NCI-H460 (cell line): ENCODE results near the gene SHROOM3. TPM values are rescaled to one million over a fixed set of nuclear protein-coding genes. Genes with fewer than 3 reads are reported as not detected.
"Not testable (repeated sequence)": the region's sequence is repeated elsewhere in the genome, so short reads cannot be mapped to it uniquely, and the experiment has no call there.

Experiments used
- DNase-seq: peaks from one replicate; pipeline ENCODE4 v3.0.0-alpha.2; 2016; ENCODE audit warnings: low read depth; ENCODE audit errors: extremely low read depth
- polyA plus RNA-seq: library from polyadenylated mRNA; depleted of rRNA; stranded (reverse); fragments of >200 nt; gene quantifications from 2 replicates; pipeline ENCODE4 v1.2.3, GENCODE V29; 2014; cell fraction: nucleus; rRNA removed
- total RNA-seq: library from RNA; depleted of rRNA; stranded (reverse); fragments of >200 nt; shearing (Covaris generic); gene quantifications from 2 replicates; pipeline ENCODE4 v1.2.3, GENCODE V29; 2014; rRNA removed

Gene SHROOM3
- total RNA-seq, result 0.40 and 0.58 TPM in 2 replicates
- 0.06 and 0.18 TPM in 2 replicates for polyA plus RNA-seq

DNA sequence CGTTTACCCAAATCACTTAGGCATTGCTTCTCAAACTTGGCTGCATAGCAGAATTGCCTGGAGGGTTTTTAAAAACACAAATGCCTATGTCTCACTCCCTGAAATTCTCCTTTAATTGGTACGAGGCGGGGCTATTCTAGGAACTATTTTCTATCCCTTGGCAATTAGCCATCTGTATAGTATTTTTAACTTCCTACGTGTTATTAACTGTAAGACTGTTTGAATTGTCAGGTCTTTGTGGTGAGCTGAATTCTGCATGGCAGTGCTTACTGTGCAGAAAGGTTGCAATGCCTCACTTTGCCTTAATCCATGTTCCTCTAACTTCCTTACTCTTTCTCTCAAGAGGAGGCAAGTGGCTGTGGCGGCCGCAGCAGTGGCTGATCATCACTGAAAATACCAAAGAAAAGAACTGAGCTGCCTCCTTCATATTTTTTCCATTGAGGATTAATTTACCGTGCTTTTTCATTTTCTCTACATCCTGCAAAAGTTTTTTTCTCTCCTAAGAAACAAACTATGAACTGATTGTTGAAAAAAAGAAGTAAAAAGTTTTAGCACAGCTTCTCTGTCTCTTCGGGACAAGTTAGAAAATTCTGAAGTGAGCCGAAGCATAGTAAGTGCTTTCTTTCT, at the start of gene SHROOM3:
Gene SHROOM3, plus strand, starts transcription at position 329 of the 627 bp plus-strand sequence. CDS start 824 bp downstream, outside the sequence.
- DNase-seq, result no peak

DNA sequence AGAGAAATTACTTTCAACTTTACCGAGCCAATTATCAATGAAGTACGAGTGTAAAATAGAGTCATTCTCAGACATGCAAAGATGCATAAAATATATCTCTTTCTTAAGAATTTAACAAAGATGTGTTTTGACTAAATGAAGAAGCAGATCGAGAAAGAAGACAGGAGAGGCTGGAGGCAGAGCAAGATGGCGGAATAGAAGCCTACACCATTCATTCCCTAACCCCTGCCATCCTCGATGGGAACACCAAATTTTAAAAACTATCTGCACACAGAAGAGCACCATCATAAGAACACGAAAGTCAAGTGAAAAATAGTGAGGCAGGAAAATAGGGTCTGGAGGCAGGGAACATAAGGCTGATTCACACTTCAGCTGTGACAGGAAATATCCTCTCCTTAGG, 49.1 kb upstream of the SHROOM3 start:
- no peak for DNase-seq

DNA sequence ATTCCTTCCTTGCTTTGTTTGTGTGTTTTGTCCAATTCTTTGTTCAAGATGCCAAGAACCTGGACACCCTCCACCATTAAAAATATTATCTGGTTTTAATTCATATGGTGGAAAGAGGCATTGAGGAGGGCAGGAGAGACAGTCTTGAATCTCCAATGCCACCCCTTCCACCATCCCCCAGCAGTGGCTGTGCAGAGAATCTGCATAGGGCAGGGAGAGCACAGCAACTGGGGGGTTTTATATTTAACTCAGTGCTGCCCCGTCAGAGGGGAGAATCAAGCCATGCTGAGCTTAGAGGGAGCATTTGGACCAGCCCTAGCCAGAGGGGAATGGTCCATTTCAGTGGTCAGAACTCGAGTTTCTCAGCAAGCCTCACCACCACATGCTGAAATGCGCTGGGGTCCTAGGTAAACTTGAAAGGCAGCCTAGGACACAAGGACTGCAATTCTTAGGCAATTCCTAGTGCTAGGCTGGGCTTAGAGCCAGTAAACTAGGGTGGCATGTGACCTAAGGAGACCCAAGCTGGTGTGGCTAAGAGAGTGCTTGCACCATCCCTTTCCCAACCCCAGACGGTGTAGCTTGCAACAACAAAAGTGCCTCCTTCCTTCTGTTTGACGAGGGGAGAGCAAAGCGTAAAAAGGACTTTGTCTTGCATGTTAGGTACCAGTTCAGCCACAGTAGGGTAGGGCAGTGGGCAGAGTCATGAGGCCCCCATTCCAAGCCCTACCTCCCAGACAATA, 48.3 kb upstream of the SHROOM3 start:
- DNase-seq, result no peak

DNA sequence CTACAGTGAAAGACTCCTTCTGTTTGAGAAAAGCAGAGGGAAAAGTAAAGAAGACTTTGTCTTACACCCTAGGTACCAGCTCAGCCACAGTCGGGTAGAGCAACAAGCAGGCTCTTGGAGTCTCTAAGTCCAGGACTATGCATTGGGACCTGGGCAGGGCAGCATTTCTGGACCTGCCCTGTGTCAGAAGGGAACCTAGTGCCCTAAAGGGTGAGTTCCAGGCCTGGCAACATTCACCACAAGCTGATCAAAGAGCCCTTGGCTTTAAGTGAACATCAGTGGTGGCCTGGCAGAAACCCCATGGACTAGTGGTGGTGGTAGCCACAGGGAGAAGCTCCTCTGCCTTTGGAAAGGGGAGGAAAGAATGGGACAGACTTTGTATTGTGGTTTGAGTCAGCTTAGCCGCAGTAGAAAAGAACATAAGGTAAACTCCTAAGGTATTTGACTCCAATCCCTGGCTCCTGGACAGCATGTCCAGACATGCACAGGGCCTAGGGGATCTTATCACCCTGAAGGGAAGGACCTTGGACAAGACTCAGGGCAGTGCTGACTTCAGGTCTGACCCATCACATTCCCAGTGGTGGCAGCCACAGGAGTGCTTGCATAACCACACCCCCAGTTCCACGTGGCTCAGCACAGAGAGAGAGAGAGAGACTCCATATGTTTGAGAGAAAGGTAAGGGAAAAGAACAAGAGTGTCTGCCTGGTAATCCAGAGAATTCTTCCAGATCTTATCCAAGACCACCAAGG, 46.7 kb upstream of the SHROOM3 start:
- DNase-seq, result no peak

DNA sequence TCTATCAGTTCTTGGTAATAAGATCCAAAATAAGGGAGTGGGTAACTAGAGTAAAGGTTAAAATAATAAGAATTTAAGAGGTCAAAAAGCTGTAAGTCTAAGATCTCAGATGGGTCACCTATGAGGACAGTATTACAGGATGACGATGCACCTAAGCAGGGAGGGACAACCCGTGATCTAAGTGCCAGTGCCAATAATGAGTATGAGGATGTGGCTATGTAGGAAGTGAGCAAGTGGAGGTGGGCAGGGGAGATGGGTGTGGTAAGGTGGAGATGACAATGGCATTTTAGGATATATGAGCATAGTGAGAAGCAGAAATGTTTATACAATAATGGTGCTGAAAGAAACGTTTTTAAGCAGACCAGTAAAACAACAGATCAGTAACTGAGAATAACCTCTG, 33.4 kb upstream of the SHROOM3 start:
- DNase-seq, result no peak

DNA sequence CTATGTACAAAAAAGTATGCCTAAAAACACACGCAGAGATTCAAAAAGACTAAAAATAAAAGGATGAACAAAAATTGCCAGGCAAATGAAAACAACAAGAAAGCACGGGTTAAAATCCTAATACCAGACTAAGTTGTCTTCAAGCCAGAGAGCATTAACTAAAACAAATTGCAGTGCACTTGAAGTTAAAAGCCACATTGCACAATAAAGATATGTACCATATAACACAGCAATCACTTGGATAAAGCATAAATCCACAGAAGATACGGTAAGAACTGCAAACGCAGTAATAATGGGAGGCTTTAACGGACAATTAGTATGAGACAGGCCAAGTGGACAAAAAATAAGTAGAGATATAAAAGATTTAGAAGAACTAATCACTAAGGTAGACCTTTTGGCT, 28.9 kb upstream of the SHROOM3 start:
- DNase-seq, result no peak

DNA sequence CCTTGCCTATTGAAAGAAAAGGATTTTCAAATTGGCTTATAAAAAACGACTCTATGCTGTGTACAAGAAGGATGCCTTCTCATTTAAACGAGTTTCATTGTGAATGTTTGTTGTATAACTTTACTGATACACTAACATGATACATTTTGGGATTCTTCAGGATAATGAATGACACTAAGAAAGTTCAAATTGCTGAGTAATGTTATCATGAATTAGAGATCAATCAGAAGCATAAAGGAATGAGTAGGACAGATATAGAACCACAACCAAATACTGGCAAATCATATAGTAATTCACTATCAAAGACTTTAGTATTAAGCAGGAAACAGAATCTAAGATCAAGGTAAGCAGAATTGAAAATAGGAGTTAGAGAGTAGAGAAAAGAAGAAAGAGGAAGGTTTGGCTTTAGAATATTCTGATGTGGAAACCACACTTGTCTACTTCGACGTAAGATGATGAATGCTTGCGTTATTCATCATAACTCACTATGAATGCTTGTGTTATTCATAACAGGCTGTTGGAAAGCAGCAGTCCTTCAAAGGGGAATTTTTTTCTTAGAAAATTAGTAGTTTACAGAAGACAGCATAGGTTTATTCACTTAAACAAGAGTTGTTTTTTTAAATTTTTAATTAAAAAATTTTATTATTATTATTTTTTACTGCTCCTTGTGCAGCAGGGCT, 27.4 kb upstream of the SHROOM3 start:
- DNase-seq, result no peak

DNA sequence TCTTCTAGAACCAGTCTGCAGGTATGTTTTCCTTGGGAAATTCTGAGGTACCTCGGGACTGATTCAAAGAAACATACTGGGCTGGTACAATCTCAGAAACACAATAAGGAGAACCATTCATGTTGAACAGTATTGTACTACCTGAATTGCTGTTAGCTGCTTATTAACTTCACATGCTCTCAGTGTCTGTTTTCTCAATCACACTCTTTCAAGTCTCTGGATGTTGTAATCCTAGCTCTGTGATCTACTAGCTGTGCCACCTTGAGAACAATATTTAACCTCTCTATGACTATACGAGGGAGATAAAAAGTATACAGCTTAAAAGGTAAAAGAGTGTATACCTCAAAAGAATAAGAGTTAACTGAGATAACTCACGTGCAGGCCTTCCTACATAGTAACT, 24.4 kb upstream of the SHROOM3 start:
- no peak for DNase-seq

DNA sequence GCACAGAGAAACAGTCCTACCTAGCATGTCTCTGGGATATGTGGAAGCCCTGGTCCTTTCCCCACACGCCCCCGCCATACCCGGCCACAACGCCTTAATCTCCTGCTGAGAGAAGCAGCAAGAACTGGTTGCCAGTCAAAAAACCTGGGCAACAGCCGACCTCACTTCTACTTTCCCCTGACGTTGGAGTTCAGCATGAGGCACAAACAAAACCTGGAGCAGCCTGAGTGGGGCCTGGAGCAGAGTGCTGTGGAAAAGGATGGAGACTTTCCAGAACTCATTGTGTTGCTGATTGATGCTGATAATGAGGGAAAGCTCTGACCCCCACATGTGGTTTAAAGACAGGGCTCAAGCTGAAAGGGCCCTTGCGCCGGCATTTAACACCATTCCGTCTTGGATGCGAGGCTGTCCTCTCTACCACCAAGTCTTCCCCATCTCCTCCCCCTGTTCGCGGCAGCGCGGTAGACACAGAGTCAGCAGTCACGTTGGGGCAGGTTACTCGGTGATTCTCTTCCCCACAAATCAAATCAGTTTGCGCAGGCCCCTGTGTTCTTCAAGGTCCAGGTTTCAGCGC, 14.8 kb upstream of the SHROOM3 start:
- DNase-seq, result no peak

DNA sequence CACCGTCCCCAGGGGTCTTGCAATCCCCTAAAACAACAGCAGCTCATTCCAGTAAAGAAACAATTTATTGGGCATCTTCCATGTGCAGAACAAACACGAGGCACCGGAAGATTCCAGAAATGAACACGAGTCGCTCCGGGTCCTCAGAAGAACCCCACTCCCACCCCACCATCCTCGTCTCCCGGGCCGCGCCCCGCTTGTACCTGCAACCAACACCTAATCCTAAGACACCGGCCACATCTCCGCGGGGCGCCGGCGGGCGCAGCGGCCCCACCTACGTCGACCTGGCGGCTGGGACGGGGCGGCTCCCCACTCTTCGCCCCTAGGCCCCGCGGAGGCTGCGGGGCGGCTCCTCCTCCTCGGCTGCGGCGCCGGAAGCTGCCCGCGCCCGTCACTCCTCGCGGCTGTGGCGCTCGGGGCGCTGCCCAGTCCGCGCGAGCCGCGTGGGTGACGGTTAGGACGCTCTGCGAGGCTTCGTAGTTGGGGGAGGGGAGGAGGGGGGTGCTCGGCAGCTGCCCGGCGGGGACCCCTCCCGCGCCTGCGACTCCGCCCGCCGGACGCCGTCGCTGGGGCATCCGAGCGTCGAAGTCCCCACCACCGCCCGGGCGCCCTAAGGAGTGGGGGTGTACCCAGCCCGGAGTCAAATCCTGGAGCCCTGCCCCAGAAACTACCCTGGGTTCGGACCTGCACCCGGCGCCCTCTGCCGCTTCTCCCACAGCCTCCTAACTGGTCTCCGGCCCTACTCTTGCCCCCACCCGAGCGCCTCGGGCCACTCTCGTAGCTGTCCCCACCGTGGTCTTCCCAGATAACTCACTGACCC, 14.1 kb upstream of the SHROOM3 start, which contains the start of gene CCDC158:
Gene CCDC158, minus strand, starts transcription at position 380 of the 820 bp plus-strand sequence. CDS start 17,934 bp downstream, outside the sequence.
- no peak for DNase-seq

DNA sequence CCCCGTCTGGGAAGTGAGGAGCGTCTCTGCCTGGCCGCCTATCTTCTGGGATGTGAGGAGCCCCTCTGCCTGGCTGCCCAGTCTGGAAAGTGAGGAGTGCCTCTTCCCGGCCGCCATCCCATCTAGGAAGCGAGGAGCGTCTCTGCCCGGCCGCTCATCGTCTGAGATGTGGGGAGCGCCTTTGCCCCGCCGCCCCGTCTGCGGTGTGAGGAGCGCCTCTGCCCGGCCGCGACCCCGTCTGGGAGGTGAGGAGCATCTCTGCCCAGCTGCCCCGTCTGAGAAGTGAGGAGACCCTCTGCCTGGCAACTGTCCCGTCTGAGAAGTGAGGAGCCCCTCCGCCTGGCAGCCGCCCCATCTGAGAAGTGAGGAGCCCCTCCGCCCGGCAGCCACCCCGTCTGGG, 11.9 kb upstream of the SHROOM3 start:
- not testable (repeated sequence) for DNase-seq

DNA sequence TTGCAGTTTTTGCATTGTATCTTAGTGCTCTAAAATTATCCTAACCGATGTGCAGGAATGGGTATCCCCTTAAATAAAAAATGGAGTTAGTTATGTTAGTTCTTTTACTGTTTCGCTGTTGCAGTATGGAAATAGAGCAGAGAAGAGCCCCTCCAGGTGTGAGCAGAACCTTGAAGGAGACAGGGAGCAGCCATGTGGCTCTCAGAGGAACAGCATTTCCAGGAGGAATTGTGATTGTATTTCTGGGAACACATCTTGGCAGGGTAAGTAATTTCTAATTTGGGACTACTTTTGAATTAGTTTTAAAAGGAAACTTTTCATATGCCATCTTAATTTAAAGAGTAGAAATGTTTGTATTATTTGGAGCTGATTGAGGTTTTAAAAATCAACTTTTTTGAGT, 8.8 kb upstream of the SHROOM3 start:
- no peak for DNase-seq

DNA sequence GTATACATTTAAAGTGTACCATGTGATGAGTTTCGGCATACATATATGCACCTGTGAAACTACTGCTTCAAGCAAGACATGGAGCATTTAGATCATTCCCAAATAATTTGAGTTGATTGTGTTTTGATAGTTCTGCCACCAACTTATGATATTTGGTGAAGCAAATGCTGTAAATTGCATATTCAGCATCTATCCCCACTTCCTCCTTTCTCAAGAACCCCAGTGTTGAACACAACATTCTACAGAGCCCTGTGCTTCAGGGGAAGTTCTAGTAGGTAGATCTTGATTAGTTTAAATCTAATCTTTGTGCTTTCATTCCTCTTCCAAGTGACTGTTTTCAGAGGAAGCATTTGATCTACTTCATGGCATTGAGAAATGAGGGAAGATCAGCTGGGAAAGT, 5.4 kb upstream of the SHROOM3 start:
- no peak for DNase-seq

DNA sequence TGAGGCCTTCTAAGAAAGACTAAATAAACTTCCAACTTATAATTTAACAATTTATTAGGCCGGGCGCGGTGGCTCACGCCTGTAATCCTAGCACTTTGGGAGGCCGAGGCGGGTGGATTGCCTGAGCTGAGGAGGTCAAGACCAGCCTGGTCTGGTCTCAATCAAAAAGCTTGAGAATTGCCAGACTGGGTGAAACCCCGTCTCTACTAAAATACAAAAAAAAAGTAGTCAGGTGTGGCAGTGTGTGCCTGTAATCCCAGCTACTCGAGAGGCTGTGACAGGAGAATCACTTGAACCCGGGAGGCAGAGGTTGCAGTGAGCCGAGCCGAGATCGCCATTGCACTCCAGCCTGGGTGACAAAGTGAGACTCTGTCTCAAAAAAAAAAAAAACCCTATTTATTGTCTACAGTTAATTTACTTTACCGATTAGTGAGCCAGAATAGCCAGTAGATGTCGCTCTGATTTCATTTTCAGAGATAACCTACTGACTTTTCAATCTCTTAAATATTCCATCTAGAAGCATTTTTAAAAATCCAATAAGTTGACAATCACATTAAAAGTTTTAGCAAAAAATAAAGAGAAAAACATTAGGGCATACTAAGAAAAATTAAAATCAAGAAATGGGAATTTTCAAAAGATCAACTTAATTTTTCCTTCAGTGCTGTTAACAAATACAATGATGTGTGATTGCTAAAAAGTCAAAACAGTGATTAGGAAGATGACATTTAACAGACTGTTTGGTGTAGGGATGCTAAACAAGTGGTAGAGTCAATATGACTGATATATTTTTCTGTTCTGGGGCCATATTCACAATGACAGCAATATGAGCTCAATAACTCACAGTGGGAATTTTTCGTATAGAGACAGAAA, 4.3 kb upstream of the SHROOM3 start:
- peak; percentile 29 for DNase-seq

DNA sequence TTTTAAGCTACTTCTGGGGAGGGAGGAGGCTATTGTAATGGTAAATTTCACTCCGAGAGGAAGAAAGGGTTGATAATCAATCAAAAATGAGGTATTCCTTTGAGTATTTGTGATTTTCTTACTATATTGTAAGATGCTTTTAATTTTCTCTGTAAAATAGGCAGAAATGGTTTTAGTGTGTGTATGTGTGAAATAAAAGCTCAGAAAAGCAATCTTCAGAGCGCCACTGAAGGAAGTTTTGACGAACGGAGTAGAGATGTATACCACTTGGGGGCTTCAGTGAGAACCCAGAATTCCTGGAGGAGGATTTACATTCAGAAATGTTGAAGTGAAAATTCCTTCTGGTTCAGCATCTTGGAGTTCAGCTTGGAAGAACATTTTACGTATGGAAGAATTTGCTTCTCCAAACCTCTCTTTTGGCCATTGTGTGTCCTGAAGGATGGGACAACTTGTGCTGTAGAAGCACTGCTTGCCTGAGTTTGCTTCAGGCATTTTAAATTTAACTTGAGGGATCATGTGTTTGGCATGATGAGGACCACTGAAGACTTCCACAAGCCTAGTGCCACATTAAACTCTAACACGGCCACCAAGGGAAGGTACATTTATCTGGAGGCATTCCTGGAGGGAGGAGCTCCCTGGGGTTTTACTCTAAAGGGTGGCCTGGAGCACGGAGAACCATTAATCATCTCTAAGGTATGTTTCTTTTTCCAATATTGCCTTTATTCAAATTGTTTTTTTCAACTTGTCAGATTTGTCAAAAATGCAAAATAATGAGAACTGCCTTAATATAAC, 695 bp downstream of the SHROOM3 start:
- DNase-seq, result no peak

DNA sequence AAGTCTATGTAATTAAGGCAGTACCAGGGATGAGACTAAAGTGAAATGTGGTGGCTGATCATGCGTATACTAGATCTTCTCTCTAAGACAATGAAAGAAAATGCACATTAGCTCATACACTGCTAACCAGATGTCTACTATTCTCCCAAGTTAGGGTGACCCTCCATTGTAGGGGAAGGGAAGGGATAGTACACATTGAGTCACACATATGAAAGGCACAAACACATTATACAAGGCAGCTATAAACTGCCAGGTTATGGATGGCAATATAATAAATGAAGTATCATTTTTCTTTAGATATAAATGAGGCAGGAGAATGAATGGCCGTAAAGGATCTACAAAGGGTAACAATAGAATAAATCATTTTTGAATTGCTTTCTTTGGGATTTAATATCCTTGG, 4.5 kb downstream of the SHROOM3 start:
- DNase-seq, result no peak

DNA sequence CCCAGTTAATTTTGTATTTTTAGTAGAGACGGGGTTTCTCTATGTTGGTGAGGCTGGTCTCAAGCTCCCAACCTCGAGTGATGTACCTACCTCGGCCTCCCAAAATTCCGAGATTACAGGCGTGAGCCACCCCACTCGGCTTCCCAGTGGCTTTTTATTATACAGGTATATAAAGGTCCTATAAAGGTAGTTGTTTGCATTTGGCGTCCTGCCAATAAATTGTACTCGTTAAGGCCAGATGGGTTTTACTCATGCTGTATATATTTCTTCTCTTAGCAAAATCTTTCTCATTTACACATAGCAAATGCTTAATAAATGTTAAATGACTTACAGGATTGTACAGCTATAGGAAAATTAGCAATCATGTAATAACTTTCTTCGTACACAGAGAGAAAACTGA, 6.9 kb downstream of the SHROOM3 start:
- no peak for DNase-seq

DNA sequence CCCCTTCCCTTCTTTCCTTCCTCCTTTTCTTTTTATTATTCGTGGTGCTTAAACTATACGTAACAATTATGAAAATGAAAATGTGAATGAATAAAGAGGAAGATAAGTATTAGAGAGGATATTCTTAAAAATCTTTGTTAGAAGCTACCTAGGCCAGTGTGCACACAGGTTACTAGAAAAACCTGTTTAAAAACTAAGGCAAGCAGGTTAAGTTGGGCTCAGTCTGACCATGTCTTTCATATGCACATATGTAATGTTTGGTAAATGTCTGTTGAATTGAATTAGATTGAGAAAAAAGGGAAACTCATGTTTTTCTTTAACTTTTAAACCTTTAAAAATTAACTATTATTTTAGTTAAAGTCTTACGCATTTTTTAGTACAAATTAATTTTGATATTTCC, 7.8 kb downstream of the SHROOM3 start:
- no peak for DNase-seq
